ENCODE data around the gene ZNF43. TPM values are rescaled to one million over a fixed set of nuclear protein-coding genes. Genes with fewer than 3 reads are reported as not detected.
A peak's percentile ranks its signal among the peaks of the same experiment; 100 is the strongest.

ZNF43 gene
- total RNA-seq (2016; rRNA removed; fragmentation: Illumina TruSeq; extraction: Trizol) (8.5 and 10.4 TPM in 2 replicates), polyA plus RNA-seq (2011; rRNA removed) (2.1 and 2.9 TPM in 2 replicates), polyA minus RNA-seq (2011; rRNA and poly(A)+ RNA removed; ENCODE audit: low replicate concordance) (0.05 and 10.1 TPM in 2 replicates), Bru-seq, nascent RNA (percentile 64 among the genes with signal in this experiment), BruChase-seq, experiment 1, labeled RNA remaining after a 6-hour chase (percentile 51 among the genes with signal in this experiment), BruChase-seq, experiment 2, labeled RNA remaining after a 2-hour chase (percentile 63 among the genes with signal in this experiment)
- 1.3 and 1.6 TPM in 2 replicates for total RNA-seq (2016; cell fraction: cytosol; rRNA removed; fragmentation: Illumina TruSeq; extraction: Trizol; ENCODE audit: low read depth)
- 8.7 and 8.8 TPM in 2 replicates for total RNA-seq (2016; cell fraction: insoluble cytoplasmic fraction; rRNA removed; fragmentation: Illumina TruSeq; extraction: Trizol)
- 3.5 and 3.6 TPM in 2 replicates for total RNA-seq (2016; cell fraction: membrane; rRNA removed; fragmentation: Illumina TruSeq; extraction: Trizol)
- total RNA-seq (2016; cell fraction: nucleus; rRNA removed; fragmentation: Illumina TruSeq; extraction: Trizol), result 15.6 and 20.8 TPM in 2 replicates
- 0.78 and 0.90 TPM in 2 replicates for polyA plus RNA-seq (2011; cell fraction: cytosol; rRNA removed)
- polyA plus RNA-seq (2011; cell fraction: nucleus; rRNA removed), result 3.2 and 3.6 TPM in 2 replicates
- polyA plus RNA-seq (2012), result 1.4 and 1.9 TPM in 2 replicates
- polyA plus RNA-seq (2016; cell fraction: cytosol; fragmentation: Illumina TruSeq; extraction: Trizol; ENCODE audit: low read depth), result 0.28 and 0.31 TPM in 2 replicates
- 5.8 and 6.1 TPM in 2 replicates for polyA plus RNA-seq (2016; cell fraction: insoluble cytoplasmic fraction; fragmentation: Illumina TruSeq; extraction: Trizol; ENCODE audit: low read depth)
- 1.2 and 1.4 TPM in 2 replicates for polyA plus RNA-seq (2016; cell fraction: membrane; fragmentation: Illumina TruSeq; extraction: Trizol; ENCODE audit: low read depth)
- polyA plus RNA-seq (2016; cell fraction: nucleus; fragmentation: Illumina TruSeq; extraction: Trizol; ENCODE audit: insufficient read depth, low read depth), result 15.7 and 16.4 TPM in 2 replicates
- 3.2 and 3.6 TPM in 2 replicates for polyA minus RNA-seq (2011; cell fraction: cytosol; rRNA and poly(A)+ RNA removed)
- polyA minus RNA-seq (2011; cell fraction: nucleus; rRNA and poly(A)+ RNA removed), result 13.3 and 13.4 TPM in 2 replicates
- long read RNA-seq, experiment 1, partial matches to known transcripts, result 1 of 4 reads
- long read RNA-seq, experiment 1, other reads (novel, unspliced or antisense), result 1 of 4 reads
- long read RNA-seq, experiment 2, partial matches to known transcripts, result 0 of 2 reads
- long read RNA-seq, experiment 2, other reads (novel, unspliced or antisense), result 1 of 2 reads

DNA sequence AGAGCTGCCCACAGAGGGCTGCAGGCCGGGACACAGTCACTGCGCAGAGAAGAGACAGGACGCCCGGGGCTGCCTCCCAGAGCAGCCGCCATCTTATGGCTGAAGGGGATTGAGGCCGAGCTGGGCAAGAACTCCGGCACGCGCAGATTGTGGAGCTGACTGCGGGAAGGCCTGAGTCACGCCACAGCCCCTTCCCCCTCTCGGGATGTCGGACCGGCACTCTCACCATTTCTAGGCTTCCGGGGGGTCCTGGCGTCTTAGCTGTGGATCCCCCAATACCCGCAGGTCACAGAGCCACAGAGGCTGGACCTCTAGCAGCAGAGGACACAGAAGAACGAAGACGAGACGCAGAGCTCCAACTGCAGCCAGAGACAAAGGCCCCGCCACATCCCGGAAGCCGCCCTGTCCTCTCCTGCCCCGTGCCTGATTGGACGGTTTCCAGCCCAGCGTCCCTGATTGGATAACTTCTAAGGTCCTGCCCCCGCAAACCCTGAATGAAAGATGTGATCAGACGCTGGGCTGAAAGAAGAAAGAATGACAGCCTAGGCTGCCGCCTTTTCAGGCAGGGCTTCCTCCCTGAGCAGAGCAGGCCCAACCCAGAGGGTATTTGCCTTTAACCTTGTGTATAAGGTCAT is at the start of gene ZNF43:
ZNF43 (minus strand) TSS at position 373 of the 635 bp plus-strand sequence; CDS start at position 229, 144 bp downstream.
- 33% methylated on average over 4 of the region's 29 CpGs for WGBS (ENCODE audit: low lambda C conversion rate)
- Histone ChIP-seq H3K4me3 (replicated peaks in 1 of 3; ENCODE audit: insufficient read depth in 1 of 3, low read depth in 2 of 3, low read length in 3 of 3) (peak within 1 kb of the TSS; percentile 75 to 80 (median 77)), H3K79me2 (ENCODE audit: insufficient read depth, low read length) (no peaks in the 10 kb centered on the region), H3K4me1 (ENCODE audit: insufficient read depth, low read length) (no peaks in the 10 kb centered on the region), H3K9me3 (ENCODE audit: low read length) (peaks cover 48% of the 10 kb centered on the region), H4K20me1 (ENCODE audit: insufficient read depth, low read length) (no peaks in the 10 kb centered on the region), H3K27ac (ENCODE audit: extremely low read length, insufficient read depth, low read length) (peak within 1 kb of the TSS; percentile 92), H3K4me2 (ENCODE audit: low read depth, low read length) (peak within 1 kb of the TSS; percentile 62), H3K36me3 (replicated peaks in 1 of 2; ENCODE audit: control insufficient read depth in 1 of 2, insufficient read depth in 2 of 2, low read length in 2 of 2) (no peaks in the 10 kb centered on the region; a peak in 1 of 5 replicates), H2AFZ (ENCODE audit: low read length) (no peak within 1 kb of the TSS), H3K9ac (ENCODE audit: insufficient read depth, low read depth, low read length) (peak within 1 kb of the TSS; percentile 69), H3K27me3 (ENCODE audit: control insufficient read depth in 1 of 2, insufficient read depth in 2 of 2, low read length in 2 of 2) (no peaks in the 10 kb centered on the region; a peak in 1 of 5 replicates)
- ATAC-seq (peak; percentile 99), FAIRE-seq (peak; percentile 68), DNase-seq (ENCODE audit: low spot score) (peak; percentile 87)
- in situ Hi-C loops (cut with HindIII; ENCODE audit: extremely low pct_ligation_motif_present, low pct_unique_long_range_greater_than_20kb), result no loop called here
- TSS peak; percentile 84 for BruUV-seq (replicated peaks)
- ChIA-PET POLR2A (interaction anchor here (0.8 to 2.0 kb wide), 5 partner anchors 9 to 439 kb away, joined by 3 to 26 read pairs (median 7); partner anchors contain the start of genes ZNF100, ZNF429 and ZNF493), CTCF (ENCODE audit: low intra/inter-chr PET ratio, low total read pairs) (no interaction called here)
- intact Hi-C loops (cut with micrococcal nuclease; ENCODE audit: unreplicated experiment), result no loop called here
- TF ChIP-seq SAP130 (CRISPR knock-in tag; IDR thresholded peaks at IDR 0.05; ENCODE audit: low read depth) (peak; percentile 81), GPN1 (CRISPR knock-in tag; IDR thresholded peaks at IDR 0.05; ENCODE audit: borderline replicate concordance) (no peak), HNRNPH1 (optimal IDR thresholded peaks at IDR 0.05; ENCODE audit: low read depth, low read length) (no peak), PHF8 (CRISPR knock-in tag; IDR thresholded peaks at IDR 0.05) (peak; percentile 75), SIN3B (IDR thresholded peaks at IDR 0.05; ENCODE audit: low read length) (peak; percentile 22; the same call in 1 of the 2 replicates), HDAC1 (CRISPR knock-in tag; IDR thresholded peaks at IDR 0.05) (no peak; the same call in 1 of the 2 replicates), ZBTB7B (CRISPR knock-in tag; IDR thresholded peaks at IDR 0.05) (0 out of 2 replicates have a peak, but pooled peaks have one; percentile 34), FOXA3 (CRISPR knock-in tag; IDR thresholded peaks at IDR 0.05) (no peak), POGZ (CRISPR knock-in tag; IDR thresholded peaks at IDR 0.05) (peak; percentile 49; the same call in 1 of the 2 replicates), DR1 (CRISPR knock-in tag; IDR thresholded peaks at IDR 0.05) (peak; percentile 21; the same call in 1 of the 2 replicates), SP2 (CRISPR knock-in tag; IDR thresholded peaks at IDR 0.05) (peak; percentile 82)
- TF ChIP-seq, protein P1, sequence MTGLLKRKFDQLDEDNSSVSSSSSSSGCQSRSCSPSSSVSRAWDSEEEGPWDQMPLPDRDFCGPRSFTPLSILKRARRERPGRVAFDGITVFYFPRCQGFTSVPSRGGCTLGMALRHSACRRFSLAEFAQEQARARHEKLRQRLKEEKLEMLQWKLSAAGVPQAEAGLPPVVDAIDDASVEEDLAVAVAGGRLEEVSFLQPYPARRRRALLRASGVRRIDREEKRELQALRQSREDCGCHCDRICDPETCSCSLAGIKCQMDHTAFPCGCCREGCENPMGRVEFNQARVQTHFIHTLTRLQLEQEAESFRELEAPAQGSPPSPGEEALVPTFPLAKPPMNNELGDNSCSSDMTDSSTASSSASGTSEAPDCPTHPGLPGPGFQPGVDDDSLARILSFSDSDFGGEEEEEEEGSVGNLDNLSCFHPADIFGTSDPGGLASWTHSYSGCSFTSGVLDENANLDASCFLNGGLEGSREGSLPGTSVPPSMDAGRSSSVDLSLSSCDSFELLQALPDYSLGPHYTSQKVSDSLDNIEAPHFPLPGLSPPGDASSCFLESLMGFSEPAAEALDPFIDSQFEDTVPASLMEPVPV (CRISPR knock-in tag; IDR thresholded peaks at IDR 0.05), result peak; percentile 46; the same call in 1 of the 2 replicates
- TF ChIP-seq, protein P2, sequence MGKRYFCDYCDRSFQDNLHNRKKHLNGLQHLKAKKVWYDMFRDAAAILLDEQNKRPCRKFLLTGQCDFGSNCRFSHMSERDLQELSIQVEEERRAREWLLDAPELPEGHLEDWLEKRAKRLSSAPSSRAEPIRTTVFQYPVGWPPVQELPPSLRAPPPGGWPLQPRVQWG (CRISPR knock-in tag; IDR thresholded peaks at IDR 0.05; ENCODE audit: borderline replicate concordance, low read depth), result no peak
- TF ChIP-seq, protein P3, sequence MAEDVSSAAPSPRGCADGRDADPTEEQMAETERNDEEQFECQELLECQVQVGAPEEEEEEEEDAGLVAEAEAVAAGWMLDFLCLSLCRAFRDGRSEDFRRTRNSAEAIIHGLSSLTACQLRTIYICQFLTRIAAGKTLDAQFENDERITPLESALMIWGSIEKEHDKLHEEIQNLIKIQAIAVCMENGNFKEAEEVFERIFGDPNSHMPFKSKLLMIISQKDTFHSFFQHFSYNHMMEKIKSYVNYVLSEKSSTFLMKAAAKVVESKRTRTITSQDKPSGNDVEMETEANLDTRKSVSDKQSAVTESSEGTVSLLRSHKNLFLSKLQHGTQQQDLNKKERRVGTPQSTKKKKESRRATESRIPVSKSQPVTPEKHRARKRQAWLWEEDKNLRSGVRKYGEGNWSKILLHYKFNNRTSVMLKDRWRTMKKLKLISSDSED (CRISPR knock-in tag; IDR thresholded peaks at IDR 0.05), result no peak
